ENCODE data around the gene KMT2D. TPM values are rescaled to one million over a fixed set of nuclear protein-coding genes. Genes with fewer than 3 reads are reported as not detected.

KMT2D gene
- total RNA-seq, 2 donors from 2014 or later, result 82.7 to 99.7 TPM

DNA sequence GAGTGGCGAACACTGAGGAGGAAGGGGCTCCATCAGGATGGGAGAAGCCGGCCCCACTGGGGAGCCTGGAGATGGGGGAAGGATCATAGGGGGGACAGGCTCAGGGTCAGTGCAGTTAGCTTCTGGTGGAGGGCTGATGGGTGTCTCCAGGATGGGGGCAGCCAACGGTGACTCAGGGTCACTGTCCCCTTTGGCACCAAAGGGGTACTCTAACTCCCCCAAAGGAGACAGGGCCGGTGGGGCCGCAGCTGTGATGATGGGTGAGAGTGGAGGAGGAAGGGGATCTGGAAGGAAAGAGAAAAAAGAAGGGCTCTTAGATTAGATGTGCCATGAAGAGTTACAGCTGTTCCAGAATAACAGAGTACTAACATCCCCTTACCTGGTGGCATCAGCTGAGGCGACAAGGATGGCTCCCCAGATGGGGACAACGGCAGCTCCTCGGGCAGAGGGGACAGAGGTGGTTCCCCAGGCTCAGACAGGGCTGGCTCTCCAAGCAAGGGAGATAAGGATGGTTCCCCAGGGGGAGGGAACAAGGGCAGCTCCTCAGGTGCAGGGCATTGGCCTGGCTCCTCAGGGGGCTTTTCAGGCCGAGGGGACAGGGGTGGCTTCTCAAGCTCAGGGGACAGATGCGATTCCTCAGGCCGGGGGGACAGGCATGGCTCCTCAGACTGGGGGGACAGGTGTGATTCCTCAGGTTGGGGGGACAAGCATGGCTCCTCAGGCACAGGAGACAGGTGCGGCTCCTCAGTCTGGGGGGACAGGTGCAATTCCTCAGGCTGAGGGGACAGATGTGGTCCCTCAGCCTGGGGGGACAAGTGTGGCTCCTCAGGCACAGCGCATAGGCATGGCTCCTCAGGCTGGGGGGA lies 9.9 kb downstream of the KMT2D start:
- no peak for TF ChIP-seq POLR2A (IDR thresholded peaks at IDR 0.05)
- TF ChIP-seq, protein P1, sequence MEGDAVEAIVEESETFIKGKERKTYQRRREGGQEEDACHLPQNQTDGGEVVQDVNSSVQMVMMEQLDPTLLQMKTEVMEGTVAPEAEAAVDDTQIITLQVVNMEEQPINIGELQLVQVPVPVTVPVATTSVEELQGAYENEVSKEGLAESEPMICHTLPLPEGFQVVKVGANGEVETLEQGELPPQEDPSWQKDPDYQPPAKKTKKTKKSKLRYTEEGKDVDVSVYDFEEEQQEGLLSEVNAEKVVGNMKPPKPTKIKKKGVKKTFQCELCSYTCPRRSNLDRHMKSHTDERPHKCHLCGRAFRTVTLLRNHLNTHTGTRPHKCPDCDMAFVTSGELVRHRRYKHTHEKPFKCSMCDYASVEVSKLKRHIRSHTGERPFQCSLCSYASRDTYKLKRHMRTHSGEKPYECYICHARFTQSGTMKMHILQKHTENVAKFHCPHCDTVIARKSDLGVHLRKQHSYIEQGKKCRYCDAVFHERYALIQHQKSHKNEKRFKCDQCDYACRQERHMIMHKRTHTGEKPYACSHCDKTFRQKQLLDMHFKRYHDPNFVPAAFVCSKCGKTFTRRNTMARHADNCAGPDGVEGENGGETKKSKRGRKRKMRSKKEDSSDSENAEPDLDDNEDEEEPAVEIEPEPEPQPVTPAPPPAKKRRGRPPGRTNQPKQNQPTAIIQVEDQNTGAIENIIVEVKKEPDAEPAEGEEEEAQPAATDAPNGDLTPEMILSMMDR (IDR thresholded peaks at IDR 0.05), result no peak
- TF ChIP-seq POLR2AphosphoS5 (IDR thresholded peaks at IDR 0.05), result no peak
- Histone ChIP-seq H3K4me1 (replicated peaks) (peaks cover 13% of the 10 kb centered on the region), H3K27ac (no peak overlapping the region), H3K36me3 (peaks cover 45 to 61% of the 10 kb centered on the region in 2 donors), H3K4me3 (no peak overlapping the region), H3K9me3 (no peaks in the 10 kb centered on the region), H3K27me3 (replicated peaks; ENCODE audit: insufficient read depth) (no peaks in the 10 kb centered on the region)
- intact Hi-C loops (cut with DNase I), result no loop called here
- WGBS, result 90% methylated on average over 13 of the region's 13 CpGs
- DNase-seq (ENCODE audit: low spot score), result no peak

DNA sequence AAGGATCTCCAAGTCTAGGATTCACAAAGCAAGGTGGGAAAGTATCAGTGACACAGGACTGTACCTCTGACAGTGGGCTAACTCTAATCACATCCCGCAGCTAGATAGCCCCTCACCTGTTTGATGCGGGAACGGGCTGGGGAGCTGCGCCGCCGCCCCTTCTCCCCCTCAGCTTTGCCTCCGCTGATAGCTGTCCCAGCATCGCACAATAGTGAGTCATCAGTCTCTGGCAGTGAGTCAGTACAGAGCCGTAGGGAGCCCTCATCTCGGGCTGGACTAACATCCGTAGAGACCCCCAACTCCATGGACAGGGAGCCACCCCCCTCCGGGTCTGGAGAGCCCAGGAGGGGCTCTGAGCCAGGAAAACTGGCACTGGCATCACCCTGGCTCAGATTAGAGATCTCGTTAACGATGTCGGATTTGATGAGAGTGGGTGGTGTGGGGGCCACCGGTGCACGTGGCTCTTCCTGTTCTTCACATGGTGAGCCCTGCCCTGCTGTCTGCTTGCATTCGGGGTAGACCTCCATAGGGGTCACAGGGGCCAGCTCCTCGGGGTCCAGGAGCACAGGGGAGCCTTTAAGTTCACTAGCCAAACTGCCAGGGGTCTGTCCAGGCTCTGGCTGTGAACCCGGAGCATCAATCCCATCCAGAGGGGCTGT lies 10.9 kb downstream of the KMT2D start:
- DNase-seq (ENCODE audit: low spot score), result no peak
- no peak overlapping the region for H3K4me3 ChIP-seq
- H3K36me3 ChIP-seq, result peaks cover 52 to 66% of the 10 kb centered on the region in 2 donors
- no peaks in the 10 kb centered on the region for H3K9me3 ChIP-seq
- TF ChIP-seq, protein P1 (IDR thresholded peaks at IDR 0.05), result no peak
- TF ChIP-seq POLR2AphosphoS5 (IDR thresholded peaks at IDR 0.05) (no peak), POLR2A (IDR thresholded peaks at IDR 0.05) (no peak)
- peaks cover 2% of the 10 kb centered on the region for H3K4me1 ChIP-seq (replicated peaks)
- no peak overlapping the region for H3K27ac ChIP-seq
- intact Hi-C loops (cut with DNase I), result no loop called here
- WGBS, result 82% methylated on average over 20 of the region's 20 CpGs
- no peaks in the 10 kb centered on the region for H3K27me3 ChIP-seq (replicated peaks; ENCODE audit: insufficient read depth)

- Histone ChIP-seq H3K4me3 (no peak overlapping the region), H3K4me1 (replicated peaks) (no peaks in the 10 kb centered on the region), H3K27me3 (replicated peaks; ENCODE audit: insufficient read depth) (no peaks in the 10 kb centered on the region), H3K9me3 (no peaks in the 10 kb centered on the region), H3K27ac (no peak overlapping the region), H3K36me3 (peaks cover 54 to 70% of the 10 kb centered on the region in 2 donors)
- 93% methylated on average over 10 of the region's 10 CpGs for WGBS
- intact Hi-C loops (cut with DNase I), result no loop called here
- no peak for DNase-seq (ENCODE audit: low spot score)
- no peak for TF ChIP-seq POLR2A (IDR thresholded peaks at IDR 0.05)
- TF ChIP-seq, protein P1 (IDR thresholded peaks at IDR 0.05), result no peak
- TF ChIP-seq POLR2AphosphoS5 (IDR thresholded peaks at IDR 0.05), result no peak
Observed at GRCh38 chr12:49048953-49049352, 11.6 kb downstream of the KMT2D start.

DNA sequence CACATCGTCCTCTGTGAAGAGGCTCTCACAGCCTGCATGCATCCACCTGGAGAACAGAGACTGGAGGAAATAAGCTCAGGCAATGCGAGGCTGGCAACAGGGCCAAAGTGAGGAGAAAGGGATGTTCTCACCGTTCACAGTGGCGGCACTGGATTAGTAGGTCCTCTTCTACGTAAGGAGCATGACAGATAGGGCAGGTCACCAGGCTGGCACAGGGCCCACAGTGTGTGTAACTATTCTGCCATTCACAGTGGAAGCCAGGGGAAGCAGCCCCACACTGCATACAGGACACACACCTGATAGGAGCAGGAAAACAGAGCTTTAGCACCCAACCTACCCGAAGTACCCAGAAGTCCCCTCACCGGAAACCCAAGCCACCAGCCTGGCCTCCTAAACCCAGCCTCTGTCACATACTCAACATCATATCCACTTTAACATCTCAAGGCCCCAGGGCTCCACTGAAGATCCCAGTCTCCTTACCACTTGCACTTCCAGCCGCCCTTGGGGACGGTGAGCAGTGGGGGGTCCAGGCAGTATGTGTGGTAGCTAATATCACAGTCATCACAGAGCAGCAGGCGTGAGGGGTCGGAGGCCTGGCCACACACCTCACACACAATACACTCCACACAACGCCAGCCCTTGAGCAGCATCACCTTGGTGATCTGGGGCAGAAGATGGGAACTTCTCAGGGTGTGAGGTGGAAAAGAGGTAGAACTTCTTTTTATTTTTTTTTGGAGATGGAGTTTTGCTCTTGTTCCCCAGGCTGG lies 14.3 kb downstream of the KMT2D start:
- WGBS, result 91% methylated on average over 12 of the region's 12 CpGs
- peaks cover 57 to 70% of the 10 kb centered on the region in 2 donors for H3K36me3 ChIP-seq
- no peaks in the 10 kb centered on the region for H3K27me3 ChIP-seq (replicated peaks; ENCODE audit: insufficient read depth)
- TF ChIP-seq, protein P1 (IDR thresholded peaks at IDR 0.05), result no peak
- TF ChIP-seq POLR2AphosphoS5 (IDR thresholded peaks at IDR 0.05) (no peak), POLR2A (IDR thresholded peaks at IDR 0.05) (no peak)
- no peak for DNase-seq (ENCODE audit: low spot score)
- intact Hi-C loops (cut with DNase I), result no loop called here
- no peak overlapping the region for H3K27ac ChIP-seq
- H3K4me1 ChIP-seq (replicated peaks), result no peaks in the 10 kb centered on the region
- H3K4me3 ChIP-seq, result no peak overlapping the region
- H3K9me3 ChIP-seq, result no peaks in the 10 kb centered on the region

Measured in prostate gland (tissue), 2 donors.